NCI-H748 treated with DMSO at 0.1 percent for 48 hours (cell line): ENCODE measurements around the gene C5orf15.
"Not testable (repeated sequence)": the region's sequence is repeated elsewhere in the genome, so short reads cannot be mapped to it uniquely, and the experiment has no call there.

Experiments used
- DNase-seq: peaks from one replicate; lab custom pipeline; 2025; lab: John Stamatoyannopoulos, UW

Gene C5orf15

DNA sequence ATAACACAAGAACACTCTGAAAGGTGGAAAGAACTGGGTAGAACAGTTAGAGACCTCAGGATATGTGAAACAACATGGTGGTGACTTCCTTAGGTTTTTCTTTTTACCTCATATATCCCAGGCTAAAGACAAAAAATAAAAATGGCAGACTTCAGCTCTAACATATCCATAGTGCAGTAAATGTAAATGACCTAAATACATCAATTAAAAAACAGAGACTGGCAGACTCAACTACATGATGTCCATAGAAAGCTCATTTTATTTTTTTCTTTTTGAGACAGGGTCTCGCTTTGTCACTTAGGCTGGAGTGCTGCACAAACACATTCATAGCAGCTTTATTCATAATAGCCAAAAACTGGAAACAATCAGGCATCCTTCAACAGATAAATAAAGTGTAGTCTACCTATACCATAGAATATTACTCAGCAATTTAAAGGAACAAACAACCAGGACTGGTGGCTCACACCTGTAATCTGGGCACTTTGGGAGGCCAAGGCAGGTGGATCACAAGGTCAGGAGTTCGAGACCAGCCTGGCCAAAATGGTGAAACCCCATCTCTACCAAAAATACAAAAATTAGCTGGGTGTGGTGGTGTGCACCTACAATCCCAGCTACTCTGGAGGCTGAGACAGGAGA lies 4.8 kb downstream of the C5orf15 start:
- DNase-seq: no peak

DNA sequence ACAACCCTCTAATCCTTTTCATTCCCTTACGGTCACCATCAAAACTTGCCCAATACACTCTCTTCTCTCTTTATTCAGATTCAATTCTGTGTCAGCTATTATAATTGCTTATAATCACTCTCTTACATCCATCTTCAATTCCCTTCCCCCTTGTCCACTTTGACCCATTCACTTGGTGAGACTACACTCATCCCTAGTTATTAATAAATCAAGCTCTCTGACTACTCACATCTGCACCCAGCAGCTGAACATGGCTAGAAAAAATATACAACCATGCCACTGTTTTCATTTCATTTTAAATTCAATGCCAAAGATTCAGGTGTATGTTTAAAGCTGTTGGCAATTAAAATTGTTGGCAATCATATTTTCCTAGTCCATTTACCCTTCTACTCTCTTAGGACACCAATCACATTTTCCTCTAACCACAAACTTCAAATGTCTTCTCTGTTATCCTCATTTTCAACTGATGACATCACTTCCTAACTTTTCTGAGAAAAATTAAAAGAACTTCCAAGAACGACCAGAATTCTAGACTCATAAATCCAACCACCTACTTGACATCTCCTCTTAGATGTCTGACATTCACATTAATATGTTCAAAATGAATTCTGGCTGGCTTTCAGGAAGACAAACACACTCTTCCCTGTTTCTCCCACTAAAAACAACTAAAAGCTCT lies 5.5 kb downstream of the C5orf15 start:
- DNase-seq: no peak

DNA sequence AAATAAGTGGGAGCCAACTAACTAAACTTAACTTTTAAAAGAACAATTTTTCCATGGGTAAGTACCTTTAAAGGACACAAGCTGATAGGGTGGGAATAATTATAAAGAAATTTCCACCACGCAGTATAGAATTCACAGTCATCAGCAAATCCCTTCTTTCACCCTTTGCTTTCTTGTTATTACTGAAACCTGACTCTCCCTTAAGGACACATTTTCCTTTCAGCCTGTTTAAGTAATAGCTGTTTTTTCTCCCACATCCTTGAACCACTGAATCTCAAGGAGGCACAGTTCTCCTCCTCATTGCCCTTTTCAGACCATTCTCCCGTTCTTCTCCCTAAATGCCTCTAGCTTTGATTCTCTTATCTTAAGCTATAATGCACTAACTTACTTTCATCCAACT lies 6.3 kb downstream of the C5orf15 start:
- DNase-seq: no peak

DNA sequence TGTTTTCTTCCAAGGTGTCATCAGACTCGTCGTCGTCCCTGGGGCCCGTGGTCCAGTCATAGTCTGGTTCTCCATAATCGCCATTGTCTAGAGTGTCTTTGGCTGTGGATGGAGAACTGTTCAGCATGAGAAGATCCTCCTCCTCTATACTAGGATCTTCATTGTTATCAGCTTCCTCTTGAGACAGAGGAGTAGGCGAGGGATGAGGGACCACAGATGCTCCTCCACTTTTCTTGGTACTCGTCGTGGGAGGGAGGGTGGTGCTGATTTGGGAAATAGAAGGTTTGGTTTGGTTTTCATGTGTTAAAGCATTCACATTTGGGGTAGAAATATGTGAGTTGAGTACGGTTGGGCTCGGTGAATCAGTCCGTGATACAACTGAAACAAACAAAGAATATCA lies 8.8 kb downstream of the C5orf15 start:
- DNase-seq: no peak

DNA sequence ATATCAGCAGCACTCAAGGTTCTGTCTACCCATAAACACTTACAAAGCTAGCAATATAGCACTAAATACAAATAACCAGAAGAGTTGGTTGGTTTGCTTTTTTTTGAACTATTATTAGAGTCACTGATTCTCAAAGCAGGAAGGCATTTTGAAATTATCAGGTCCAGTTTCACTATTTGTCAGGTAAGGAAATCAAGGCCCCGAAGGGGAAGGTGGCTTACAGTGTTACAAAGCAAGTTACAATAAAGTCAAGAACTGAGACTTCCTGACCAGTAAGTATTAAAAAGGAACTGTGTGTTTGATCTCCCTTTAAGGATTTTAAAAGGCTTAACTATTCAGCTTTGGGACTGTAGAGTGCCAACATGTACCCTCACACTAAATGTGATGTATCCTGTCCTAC lies 10.8 kb downstream of the C5orf15 start:
- no peak for DNase-seq

DNA sequence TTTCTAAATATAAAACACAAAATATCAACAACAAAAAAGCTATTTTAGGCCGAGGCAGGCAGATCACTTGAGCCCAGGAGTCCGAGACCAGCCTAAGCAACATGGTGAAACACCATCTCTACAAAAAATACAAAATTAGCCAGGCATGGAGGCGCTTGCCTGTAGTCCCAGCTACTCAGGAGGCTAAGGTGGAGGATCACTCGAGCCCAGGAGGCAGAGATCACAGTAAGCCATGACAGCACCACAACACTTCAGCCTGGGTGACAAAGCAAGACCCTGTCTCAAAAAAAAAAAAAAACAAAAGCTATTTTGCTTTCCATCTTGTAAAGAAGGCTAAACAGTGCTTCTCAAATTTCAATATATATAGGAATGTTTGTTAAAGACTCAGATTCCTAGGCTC lies 11.3 kb downstream of the C5orf15 start:
- DNase-seq: no peak

DNA sequence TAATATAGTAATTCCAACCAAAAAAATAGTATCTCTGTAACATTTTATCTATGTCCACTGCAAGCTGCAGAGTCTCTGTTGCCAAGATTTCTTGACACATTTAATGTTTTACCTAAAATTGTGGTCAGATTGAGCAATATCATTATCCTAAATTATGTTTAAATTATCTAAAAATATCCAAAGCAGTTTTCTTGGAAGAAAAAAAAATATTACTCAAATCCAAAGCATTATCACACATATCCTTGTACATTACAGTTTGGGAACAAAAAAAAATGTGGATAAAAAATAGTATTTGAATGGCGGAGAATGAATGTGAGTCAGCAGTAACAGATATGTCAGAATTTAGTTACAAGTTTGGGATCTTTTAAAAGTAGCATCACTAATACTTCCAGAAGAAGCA lies 12.2 kb downstream of the C5orf15 start:
- DNase-seq: not testable (repeated sequence)

DNA sequence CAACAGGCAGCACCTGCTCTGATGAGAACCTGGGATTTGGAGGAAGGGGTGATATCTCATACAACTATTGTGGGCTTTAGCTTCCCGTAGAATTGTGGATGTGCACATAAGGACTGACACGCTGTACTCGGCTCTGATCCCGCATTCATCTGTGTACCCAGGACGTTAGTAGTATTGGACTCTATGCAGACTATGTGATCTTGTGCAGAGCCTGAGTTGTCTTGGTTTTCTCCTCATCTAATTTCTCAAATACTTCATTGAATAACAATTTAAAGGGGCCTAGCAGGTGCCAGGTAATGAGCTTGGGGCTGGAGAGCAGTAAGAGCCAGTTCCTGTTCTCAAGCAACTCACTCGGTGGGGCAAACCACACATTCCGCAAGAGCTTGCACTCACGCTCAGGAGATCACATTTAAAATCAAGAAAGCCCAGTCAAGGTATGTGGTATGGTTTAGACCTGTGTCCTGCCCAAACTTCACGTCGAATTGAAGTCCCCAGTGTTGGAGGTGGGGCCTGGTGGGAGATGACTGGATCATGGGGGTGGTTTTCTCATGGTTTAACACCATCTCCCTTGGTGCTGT lies 14.8 kb downstream of the C5orf15 start:
- DNase-seq: no peak

DNA sequence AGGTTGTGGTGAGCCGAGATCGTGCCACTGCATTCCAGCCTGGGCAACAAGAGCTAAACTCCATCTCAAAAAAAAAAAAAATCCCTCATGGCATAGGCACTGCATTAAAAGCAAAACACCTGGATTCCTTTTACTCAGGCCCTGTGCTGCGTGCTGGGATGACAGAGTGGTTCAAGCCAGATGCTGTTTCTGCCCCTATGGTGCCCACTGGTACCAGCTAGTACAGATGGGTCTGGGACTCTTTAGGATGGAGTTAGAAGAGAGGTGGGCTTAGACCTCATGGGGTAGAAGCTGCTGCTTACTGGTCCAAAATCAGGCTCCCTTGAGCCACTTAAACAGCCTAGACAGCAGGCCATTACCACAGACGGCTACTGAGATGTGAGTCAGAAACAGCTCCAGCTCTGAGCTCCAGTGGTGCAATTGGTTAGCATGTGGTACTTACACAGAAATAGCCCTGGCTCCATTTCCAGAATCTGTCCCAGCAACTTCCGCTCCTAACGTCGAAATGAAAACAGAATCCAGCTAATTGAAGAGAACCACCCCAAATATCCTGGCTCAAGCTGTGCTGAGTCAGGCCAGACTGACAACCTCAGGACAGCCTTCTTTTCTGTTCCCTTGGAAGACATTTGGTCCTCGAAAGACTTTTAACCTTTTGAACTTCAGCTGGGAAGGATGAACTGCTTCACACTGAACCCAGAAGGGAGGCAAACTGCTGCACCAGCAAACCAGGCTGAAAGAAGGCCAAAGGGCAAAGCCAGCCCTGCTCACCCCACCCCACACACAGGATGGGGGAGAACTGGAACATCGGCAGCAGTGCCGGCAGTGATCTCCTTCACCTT lies 15.5 kb downstream of the C5orf15 start:
- DNase-seq: no peak

DNA sequence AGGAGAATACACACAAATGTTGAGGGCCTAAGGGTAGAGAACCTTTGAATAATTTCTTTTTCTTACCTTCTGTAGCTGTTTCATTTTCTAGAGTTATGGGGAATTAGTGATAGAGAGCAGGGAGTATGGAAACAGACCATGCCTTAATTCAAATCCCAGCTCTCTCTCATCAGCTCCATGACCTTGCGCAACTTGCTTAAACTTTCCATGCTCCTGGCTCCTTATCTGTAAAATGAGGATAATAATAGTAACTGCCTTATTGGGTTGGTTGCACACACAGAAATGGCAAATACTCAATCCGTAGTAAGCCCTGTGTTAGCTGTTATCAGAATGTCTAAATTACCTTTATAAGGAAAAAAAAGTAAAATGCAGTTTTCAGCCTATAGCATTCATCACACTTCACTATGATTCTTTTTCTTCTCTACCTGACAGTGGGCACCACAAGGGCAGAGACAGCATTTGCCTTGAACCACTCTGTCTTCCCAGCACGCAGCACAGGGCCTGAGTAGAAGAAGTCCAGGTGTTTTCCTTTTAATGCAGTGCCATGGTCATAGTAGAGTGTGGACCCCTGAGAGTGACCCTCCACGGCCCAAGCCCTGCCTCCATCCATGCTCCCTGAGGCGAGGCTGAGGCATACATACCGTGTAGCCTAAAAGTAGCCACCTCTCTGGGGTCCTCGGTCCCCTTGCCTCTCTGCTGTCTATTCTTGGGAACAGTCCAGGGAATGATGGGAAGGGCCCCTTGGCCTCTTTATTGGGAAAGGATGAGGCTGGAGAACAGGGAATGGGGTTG lies 17.4 kb downstream of the C5orf15 start:
- DNase-seq: no peak

DNA sequence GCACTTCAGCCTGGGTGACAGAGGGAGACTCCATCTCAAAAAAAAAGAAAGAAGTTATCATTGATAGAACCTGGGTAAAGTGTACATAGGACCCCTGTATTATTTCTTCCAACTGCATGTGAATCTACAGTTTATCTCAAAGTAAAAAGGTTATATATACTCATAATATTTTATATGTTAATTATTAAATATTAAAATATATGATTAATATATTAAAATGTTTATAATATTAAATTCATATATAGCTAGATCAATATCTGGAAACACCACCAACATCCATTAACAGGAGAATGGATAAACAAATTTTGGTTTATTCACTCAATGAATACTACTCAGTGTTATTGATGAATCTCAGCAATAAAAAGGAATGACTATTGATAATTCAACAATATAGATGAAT lies 19.7 kb downstream of the C5orf15 start:
- no peak for DNase-seq

DNA sequence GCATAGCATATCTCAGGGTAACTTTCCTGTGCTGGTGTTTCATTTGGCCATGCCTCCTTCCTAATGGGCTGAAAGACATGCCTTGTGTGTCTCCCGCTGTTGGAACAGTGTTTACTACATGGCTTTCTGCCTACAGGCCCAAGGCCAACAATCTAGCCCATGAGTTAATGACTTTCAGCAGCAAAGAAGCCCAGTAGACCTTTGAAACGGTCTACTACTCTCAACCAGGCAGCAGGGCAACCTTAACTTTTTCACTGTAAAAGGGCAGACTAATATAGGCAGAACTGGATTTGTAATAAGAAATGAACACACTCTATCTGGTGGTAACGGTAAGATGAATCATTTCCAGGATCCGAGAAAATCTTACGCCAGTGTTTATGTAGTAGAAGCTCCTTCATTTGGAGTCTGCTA lies 21.0 kb downstream of the C5orf15 start:
- DNase-seq: no peak

DNA sequence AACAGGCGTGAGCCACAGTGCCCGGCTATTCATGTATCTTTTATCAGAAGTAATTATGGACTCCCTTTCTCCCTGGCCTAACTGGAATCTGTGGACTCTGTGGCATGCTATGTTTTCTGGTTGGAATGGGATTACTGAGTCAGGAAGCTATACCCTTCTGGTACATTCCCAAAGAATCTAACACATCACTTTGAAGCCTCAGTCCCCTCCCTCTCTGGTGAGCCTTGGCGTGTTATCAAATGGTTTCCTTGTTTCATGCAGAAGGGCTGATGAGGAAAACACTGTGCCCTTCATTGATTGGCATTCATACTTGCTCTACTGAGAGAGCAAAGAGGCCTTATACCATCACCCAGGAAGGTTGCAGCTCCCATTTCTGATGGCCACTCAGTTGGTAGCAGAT lies 22.9 kb downstream of the C5orf15 start:
- DNase-seq: no peak

DNA sequence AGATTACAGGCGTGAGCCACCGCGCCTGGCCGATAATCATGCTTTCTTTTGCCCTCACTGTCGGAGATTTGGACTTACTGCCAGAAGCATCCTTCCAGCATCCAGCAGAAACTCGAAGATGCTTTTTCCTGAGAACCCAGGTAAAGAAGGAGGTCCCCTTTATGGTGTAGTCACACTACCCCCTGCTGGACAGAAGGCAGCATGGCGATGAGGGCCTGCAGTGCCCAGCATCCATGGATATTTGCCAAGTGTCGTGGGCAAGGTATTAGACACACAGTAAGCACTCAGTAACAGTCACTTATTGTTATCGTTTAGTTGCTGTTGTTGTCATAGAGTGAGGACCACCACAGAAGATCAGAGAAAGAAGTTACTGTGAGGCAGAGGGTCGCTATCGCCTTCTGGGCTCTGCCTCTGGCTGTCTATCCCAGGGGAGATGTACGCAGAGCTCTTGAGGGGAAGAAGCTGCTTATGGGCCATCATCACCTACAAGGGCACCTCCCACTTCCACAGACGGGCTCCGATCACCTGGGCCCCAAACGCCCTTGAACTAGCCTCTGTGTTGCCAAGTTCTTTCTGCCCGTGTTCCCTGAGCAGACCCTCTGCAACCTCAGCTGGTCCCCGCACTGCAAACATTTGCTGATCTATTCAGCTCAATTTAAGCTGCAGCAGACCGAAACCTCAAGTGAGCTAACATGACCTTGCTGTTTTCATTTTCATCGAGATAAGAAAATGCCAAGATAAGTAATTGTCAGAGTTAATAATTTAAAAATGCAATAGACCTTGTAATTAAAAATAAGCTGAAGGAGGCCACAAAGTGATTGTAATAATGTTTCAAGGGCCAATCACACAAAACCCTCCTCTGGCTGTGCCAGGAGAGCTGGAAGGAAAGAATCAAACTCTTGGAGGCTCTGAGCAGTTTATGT lies 23.9 kb downstream of the C5orf15 start:
- DNase-seq: peak; percentile 29

DNA sequence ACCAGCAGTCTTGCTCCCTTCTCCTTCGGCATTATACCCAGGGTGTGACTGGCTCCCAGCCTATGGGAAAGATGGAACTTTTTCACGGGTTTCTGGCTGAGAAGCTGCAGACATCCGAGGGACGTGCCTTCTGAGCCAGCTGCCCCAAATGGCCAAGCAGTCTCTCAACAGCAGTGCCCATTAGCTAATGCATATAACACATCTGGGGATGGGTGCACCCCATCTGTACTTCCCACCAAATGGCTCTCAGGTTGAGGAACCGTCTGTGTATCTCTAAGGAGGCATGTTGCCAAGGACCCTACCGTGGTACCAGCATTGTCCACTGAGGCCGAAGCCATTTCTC lies 25.0 kb downstream of the C5orf15 start:
- DNase-seq: no peak

DNA sequence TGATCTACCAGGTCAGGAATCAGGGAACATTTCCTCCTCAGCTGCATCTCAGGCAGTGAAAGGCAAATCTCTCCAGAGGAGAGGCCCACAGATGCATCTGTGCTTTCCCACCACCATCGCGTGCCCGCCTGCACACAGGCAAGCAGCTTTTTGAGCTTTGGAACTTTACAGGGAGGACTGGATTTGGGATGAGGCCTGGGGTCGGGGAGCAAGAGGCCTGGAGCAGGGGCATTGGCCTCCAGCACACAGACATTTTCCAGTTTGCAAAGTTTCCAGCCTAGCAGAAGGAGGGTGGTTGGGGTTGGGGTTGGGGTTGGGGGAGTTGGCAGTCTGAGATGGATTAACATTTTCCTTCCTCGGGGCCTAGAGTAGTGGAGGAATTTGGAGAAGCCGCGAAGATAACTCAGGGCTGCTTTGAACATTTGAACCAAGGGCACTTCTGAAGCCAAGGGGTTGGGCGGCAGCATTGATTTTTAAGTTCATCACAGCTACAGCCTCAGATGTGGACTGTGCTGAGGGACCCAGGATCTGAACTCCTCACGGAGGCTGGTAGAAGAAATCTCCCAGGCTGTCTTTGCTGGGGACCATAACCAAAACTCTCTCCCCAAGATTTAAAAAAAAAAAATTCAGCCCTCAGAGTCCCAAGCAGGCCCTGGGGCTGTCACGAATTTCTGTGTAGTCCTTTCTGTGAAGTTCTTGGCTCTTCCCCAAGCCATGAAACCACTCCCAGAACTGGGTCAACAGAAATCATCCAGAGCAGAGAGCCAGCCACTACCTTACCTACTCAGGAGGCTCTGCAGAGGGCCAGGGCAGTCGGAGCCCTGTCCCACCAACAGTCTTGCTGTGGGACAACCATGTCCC lies 25.6 kb downstream of the C5orf15 start:
- DNase-seq: no peak

DNA sequence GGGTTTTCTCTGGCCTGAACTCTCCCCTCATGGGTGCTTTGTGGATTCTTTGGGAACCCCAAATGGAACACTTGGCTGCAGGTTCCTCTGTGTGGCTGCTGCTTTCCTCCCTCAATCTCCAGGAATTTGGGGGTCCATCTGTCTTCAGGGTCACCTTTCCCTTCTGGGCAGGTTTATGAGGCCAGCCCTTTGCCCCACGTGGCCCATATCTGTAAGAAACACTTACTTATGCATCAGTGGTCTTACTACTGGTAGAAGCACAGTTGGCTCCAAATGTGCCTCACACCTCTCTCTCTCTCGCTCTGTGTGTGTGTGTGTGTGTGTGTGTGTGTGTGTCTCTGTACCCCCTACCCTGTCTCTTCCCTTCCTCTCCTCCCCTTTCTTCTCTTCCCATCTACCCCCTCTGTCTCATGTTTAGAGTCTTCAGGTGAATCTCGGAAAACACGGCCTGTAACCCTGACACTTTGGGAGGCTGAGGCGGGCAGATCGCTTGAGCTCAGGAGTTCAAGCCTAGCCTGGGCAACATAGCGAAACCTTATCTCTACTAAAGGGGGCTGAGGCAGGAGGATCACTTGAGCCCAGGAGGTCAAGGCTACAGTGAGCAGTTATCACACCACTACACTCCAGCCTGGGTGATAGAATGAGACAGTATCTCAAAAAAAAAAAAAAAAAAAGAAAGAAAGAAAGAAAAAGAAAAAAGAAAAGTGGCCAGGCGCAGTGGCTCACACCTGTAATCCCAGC lies 26.8 kb downstream of the C5orf15 start:
- DNase-seq: no peak

DNA sequence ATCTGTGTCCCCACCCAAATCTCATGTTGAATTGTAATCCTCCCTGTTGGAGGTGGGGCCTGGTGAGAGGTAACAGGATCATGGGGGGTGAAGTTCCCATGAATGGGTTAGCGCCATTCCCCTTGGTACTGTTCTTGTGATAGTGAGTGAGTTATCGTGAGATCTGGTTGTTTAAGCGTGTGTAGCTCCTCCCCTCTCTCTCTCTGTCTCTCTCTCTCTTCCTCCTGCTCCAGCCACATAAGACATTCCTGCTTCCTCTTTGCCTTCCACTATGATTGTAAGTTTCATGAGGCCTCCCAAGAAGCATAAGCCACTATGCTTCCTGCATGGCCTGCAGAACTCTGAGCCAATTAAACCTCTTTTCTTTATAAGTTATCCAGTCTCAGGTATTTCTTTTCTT lies 28.8 kb downstream of the C5orf15 start:
- DNase-seq: no peak

DNA sequence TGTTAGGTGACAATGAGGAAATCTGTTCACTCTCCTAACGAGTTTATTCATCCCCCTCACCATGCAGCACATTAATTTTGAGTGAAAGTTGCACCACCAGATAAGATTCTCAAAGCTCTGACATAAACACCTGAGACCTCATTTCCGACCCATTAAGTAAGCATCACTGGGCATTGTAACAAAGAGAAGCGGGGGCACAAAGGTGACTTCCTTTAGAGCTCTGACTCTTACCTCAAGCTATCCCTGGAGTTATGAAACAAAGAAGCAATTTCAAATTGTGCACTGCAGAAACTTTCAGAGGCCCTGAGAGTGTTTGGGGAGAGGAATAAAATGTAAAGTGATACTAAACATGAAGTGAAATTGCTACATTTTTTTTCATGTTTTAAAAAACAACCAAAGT lies 29.5 kb downstream of the C5orf15 start:
- no peak for DNase-seq
